GM21423 (cell line): ENCODE results near the gene CREB5.

ENCODE experiments used
- ATAC-seq: cut with Tn5 transposase; IDR thresholded peaks from one replicate; pipeline ENCODE4 v1.9.1; 2021; ENCODE audit warnings: mild to moderate bottlenecking, moderate library complexity; ENCODE audit not compliant: unreplicated experiment

CREB5 gene

DNA sequence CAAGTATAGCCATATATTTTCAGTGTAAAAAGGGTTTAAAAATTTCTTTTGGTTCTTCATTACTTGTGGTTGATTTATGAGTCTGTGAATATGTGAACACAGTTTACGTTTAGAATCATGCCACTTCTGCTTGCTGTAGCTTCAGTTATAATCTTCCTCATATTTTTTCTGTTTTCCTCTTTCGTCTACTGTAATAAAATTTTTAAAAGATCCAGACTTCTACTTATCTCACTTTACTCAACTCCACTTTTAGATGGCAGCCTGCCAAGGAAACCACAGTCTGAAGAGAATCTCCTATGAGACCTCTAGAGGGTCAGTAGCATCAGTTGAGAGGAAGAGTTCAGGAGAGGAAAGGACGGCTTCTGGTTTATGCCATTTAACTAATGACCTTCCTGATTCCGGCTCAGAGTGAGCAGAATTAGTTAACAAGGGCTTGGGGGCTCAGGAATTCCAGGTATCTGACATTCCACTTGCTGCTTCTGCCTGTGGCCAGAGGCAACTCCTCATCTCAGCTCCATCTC is 21.4 kb downstream of the CREB5 start:
- no peak for ATAC-seq

DNA sequence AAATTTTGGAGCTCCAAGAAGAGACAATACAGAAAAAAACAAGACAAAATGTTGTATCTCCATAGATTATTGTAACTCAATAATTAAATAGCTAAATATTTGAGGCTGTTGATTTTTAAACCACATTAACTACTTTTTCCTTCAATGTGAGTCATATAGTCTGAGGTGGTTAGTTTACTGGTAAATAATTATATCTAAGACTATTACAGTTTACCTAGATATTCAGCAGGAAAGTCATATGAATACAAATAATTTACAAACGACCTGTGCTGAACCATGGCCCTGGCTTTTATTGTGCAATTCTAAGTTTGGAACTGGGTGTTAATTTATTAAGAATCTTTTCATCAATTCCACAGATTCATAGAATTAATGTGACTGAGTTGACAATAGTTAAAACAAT is 22.2 kb downstream of the CREB5 start:
- ATAC-seq, result no peak

DNA sequence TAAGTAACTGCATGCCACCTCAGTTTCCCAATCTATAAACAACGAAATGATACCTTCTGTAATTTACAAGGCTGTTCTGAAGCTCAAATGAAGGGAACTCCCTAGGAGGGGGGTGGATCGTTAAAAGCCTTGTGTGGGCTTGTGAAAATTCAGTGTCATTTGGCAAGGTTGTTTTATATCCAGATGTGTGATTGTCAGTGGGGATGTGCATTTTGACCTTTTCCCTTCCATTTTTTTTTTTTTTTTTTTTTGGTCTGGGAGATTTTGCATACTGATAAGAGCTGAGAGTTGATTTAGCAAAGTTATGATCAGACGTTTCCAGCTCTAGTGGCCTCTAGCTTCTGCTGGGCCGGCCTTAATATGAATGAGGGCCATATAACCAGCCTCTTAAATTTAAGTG is 22.8 kb downstream of the CREB5 start:
- ATAC-seq, result no peak

DNA sequence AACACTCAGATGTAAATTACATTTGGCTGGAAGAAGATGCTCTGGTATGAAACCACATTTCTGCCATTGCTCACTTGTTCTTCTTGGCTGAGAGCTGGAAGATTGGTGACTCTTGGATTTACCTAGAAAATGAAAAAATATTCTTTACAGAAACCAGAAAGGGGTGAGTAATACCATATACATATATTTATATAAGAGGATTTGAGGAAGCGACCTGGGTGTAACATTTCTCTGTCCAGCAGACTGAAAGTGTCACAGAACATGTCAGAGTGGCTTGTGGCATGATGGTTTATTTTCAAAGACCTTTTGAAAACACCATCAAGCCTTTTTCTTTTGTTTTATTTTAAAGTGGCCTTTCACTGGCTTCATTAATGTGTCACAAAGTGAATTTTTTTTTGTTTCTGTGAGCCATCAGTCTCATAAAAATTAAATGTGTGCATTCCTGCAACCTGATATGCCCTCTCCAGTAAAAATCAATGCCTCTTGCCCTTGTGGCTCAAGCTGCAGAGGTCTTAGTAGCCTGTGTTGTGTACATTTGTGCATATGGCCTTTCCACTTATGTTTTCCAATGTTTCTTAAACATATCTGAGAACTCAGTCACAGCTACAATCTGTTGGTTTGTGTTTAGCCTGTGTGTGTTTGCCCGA is 23.5 kb downstream of the CREB5 start:
- ATAC-seq, result no peak

DNA sequence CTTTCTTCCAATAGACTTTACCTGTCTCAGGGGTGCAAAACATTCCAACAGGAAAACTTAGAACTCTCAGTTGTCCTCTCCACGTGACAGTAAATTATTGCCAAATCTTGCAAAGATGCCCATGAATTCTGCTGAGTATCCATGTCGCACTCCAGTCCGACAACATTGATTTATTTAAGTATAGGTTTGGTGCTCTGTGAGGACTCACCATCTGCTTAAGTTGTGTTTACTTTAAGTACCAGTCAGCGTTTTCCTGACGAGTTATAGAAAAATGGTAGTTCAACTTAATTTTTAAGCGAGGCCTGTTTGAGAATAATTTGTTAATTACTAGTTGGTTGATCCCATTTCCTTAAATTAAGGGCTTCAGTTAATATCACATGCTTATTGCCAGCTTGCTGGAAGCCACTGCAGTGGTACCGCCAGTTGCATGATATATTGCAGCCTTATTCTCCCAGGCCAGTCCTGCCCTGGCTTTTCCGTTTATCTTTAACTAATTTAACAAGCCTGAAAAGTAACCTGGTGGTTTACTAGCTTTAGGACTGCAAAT is 27.8 kb downstream of the CREB5 start:
- no peak for ATAC-seq

DNA sequence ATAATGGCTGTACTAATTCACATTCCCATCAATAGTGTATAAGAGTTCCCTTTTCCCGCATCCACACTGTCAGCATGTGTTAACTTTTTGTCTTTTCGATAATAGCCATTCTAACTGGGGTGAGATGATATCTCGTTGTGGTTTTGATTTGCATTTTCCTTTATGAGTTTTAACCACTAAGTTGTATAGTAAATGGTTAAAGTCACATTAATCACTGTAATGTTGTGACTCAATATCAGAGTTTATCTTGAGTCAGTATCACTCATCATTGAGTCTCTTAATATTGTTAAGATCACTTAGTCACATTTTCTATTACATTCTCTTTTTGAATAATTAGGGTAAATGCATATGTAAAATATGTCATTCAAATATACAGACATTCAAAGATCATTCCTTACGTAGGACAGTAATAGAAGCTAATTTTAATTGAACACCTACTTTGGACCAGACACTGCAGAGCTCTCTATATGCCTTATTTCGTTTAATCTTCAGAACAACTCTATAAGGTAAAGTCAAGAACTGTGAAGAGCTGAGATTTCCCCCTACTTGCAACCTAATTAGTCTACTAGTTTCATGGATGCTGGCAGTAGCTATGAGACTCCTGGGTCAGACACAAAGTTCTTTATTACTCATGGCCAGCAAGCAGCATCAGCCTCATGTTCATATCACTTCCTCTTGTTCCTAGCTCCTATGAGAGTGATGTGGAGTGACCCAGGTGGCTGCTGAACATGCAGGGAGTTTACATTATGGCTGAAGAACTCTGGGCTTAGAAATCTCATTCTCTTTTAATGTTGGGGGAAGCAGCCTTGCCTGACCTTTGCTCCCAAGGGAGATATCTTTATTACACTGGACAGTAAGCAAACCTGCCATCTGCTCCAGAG is 30.5 kb downstream of the CREB5 start:
- ATAC-seq, result no peak

DNA sequence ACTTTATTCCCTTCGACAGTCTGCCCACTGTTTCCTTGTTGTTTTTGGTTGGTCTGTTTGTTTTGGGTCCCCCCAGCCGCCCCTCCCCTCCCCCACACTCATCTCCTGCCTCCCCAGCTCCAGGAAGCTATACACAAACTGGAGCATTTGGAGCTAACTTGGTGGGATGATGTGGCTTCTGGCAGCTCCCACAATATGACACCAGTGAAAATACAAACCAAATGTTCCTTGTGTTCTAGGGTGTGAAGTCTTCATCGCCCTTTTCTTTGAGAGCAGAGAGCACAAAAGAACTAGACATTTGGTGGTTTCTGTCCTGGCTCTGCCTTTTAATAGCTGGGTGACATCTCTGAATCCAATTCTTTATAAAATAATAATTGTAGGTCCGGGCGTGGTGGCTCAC is 33.8 kb downstream of the CREB5 start:
- ATAC-seq, result no peak

DNA sequence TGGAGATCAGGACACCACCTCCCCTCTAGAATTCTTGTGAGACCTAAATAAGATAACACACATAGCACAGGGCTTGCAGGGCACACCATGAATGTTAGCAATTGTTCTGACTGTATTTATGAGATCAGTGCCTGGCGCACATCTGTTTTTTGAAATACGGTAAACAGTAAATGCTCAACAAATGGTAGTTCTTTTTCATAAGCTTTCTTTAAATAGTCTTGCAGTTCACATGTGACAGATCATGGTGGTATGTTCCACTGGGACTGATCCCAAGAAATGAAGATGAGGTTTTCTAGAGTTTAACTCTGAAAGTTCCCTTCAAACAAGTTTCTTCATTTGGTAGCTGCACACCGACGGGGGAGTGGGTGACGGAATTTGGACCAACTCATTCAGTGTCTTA is 34.8 kb downstream of the CREB5 start:
- ATAC-seq, result no peak

DNA sequence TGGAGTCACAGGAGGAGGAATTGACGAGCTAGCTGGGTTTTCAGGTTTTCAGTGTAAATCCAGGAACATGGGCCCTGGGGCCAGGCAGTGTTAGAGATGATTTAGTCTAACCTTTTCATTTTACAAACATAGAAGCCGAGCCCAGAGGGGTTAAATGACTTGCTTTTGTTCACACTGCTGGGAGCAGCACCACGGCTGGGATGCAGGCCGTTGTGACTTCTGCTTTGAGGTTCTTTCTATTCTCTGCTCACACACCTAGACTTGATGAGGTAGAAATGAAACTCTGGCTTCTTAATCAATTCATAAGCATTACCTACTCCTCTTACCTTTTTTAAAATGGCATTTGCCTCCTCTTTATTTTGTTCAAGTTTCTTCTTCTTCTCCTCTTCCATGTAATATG is 36.4 kb downstream of the CREB5 start:
- no peak for ATAC-seq

DNA sequence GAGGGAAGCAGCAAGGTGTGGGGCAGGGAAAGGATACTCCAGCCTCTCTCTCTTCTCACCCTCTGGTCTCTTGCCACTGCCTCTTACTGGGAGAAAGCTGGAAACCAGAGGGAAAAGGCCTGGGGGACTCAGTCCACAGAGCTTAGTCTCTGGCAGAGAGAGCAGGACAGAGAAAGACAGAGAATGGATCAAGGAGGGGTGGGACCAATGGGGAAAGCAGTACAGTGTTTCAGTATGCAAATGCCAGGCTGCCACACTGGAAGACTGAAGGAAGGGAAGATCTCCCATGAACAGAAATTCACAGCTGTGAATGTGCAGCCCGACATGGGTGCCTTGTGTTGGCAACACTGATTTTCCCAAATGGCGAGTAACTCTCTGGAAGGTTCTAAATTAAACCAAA is 40.4 kb downstream of the CREB5 start:
- no peak for ATAC-seq

DNA sequence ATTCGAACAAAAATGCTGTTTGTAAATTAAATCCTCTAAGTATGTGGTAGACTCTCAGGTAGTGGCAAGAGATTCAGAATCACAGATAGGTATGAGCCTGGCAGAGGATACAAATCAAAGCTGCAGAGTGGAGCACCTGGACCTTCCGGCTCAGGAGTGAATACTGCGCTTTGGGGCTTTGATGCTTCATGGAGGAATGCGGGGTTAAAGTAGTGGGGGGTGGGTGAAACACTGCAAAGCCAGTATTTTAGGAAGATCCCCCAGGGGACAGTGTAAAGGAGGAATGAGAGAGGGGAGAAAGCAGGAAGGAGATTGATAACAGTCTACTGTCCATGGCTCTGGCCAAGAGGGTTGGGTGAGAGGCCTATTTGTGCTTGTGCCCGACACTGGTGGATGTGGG is 43.2 kb downstream of the CREB5 start:
- no peak for ATAC-seq

DNA sequence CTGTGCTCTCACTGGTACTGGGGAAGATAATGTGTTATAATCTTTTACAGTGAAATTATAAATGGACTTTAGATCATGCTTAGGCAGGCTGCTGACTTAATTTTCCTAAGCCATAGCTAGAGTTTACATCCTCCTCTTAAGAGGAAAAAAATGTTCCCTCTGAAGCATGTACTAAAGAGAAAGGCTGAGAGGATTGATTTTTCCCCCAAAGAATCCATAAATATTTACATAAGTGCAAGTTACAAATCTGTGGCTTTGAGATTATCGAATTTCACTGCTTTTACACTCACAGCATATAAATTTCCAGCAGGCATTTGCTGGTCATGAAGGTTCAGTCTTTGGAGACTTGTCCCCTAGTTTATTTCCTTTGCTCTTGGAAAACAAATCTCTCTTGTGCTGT is 43.7 kb downstream of the CREB5 start:
- no peak for ATAC-seq

DNA sequence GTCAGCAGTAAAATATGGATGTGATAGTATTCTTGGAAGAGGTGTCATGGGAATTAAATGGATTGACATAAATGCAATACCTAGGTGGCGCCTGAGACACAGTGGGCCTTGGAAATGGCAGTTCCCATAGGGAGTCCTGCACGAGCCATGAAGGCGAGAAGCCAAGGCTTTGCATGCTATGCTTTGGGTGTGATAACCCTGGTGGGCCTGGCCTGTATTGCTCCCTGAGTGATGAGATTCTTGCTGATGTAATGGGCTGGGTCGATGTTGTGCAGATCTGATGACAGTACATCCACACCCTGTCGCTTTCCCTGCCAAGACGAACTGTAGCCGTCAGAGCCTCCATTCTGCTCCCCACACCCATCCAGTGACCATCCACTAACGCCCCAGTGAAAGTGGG is 46.4 kb downstream of the CREB5 start:
- ATAC-seq, result no peak

DNA sequence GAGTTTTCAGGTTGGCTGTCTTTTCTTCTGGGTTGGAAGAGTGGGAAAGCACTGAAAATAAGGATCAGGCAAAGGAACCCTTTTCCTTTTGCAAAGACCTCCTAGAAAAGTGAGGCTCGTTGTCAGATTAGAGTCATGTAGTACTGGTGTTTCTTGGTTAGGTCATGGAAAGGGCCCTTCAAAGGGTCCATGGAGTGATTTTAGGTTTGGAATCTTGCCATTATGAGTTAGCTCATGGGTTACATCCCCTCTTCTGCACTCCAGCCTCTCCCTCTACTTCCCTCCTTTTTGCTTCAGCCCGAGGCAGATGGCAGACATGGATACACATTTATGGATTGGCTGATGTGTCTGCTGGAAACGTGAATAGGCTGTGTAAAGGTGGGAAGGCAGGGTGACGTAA is 47.0 kb downstream of the CREB5 start:
- ATAC-seq, result no peak

DNA sequence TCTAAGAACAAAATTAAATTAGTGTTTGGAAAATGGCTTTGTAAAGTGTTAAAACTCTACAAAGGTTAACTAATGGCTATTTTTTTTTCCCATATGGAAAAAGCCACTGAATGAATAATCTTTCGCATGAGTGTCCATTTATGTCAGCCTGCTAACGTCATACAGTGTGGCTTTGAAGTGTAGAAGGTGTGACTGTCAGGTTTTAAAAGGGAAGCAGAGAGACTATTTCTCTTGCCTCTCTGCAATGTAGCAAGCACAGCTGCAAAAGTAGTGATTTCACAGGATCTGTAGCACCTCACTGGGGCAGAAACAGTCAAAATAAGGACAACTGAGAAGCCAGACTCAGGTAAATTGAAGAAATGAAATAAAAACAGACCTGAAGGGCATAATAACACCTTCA is 53.4 kb downstream of the CREB5 start:
- no peak for ATAC-seq

DNA sequence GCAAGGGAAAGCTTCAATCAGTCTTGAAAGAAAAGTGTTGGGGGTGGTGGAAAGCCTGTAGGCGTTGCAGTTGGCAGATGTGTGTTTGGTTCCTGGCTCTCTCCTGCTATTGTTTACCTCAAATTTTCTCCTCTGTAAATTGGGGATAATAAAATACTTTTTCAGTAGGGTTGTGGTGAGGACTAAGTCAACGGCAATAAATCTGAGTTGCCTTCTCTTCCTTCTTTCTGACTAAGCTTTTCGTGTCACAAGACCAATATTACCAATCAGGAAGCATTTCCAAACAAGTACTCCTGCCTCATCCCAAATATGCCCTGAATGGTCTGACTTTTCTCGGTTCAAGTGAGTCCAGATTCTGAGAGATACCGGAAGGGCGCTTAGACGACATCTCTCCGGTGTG is 54.0 kb downstream of the CREB5 start:
- no peak for ATAC-seq

DNA sequence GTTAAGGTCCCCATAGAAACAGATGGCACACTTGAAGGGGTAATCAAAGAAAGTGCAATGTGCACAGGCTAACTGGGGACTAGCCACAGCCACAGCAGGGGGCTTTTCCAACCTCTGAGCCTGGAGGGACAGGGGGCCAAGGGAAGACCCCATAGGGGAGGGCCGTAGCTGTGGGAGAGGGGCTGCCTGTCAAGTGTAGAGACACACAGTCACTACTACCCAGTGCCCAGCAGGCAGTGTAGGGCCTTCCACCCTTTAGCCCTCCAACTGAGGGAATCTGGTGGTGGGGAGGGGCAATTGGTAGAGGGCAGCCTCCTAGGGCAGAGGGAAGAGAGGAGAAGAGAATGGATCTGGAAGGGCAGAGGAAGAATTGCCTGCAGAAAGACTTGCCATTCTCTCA is 54.6 kb downstream of the CREB5 start:
- no peak for ATAC-seq

DNA sequence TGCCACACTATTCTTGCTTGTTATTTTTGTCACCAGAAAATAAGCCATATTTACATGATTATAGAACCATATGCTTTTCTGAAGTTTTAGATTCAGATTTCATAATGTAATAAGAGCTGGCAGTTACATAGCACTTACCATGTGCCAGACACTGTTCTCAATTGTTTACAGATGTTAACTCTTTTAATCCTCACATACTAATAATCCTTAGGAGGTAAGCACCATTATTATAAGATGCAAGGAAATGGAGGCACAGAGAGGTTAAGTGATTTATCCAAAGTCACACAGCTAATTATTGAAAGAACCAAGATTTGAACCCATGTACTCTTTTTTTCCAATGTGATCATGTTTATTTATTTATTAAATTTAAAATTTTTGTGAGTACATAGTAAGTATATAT is 57.2 kb downstream of the CREB5 start:
- ATAC-seq, result no peak

DNA sequence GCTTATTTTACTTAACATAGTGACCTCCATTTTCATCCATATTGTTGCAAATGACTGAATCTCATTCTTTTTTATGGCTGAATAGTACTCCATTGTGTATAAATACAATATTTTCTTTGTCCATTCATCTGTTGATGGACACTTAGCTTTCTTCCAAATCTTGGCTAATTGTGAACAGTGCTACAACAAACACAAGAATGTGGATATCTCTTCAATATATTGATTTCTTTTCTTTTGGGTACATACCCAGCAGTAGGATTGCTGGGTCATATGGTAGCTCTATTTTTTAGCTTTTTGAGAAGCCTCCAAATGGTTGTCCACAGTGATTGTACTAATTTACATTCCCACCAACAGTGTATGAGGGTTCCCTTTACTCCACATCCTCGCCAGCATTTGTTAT is 58.0 kb downstream of the CREB5 start:
- ATAC-seq, result no peak

DNA sequence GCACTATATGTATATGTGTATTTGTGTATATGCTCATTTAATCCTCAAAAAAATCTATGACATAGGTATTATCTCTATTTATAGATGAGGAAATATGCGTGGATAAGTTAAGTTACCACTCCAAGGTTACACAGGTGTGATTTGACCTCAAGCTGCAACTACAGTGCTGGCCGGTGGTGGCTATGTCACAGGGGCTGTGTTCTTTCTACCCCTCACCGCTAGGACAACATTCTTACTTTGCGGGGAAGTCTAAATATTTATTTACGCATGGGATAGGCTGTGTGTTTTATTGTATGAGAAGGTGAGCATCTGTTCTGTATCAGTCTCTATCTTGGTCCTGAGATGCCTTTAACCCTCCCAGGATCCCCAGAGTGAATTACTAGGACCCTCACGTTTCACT is 60.0 kb downstream of the CREB5 start:
- no peak for ATAC-seq

DNA sequence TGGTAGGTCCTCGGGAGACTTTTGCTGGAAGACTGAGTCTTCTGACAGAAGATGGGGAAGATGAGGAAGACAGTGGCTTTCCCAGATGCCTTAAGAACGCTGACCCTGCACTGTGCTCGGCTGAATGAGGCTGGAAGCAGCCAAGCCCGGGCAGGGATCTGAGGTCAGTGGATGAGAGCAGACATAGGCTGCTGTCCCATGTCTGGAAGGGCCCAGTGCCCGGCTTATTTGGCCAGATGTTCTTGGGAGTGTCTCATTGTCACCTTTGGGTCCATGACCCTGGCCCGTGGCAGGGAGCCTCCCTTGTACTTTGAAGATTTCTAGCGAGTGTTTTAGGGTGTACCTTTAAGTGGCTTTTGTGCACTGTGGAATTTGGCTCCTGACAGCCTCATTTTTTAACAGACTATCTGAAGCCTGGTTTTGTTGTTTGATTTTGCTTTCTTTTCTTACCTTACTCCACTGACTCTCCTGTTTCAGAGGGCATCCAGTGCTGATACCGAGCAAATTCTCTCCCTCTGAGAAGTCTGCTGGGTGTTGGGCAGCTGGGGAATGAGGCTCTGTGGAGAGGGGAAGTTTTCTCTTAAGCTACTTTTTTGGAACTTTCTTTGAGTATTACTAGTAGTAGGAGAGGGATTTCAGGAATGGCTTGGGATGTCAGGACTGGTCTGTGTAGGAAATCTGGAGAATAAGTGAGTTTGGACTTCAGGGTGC is 61.4 kb downstream of the CREB5 start:
- no peak for ATAC-seq

DNA sequence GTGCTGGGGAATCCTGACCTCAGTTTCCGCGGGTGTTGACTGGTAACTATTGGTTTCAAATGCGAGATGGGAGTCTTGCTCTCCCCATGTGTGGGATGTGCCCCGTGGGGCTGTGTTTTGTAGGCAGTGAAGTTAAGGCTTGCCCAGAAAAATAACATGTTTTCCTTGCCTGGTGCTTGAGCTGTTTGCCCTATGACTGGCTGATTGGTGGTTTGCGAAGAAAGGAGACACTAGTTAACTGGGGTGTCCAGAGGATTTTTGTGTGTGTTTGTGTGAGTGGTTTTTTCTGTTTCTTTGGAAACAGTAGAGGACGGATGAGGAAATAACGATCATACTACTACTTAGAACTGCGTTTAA is 61.9 kb downstream of the CREB5 start:
- no peak for ATAC-seq
